Stimulated activated CD8-positive, alpha-beta memory T cell treated with anti-CD3 and anti-CD28 coated beads, Interleukin-15, amount 100 ng/mL, for 1 hour (primary cell): Measurements from ENCODE around the gene CD72.

Source experiments
- DNase-seq: peaks from one replicate; pipeline ENCODE4 v3.0.0-alpha.2; 2020; ENCODE audit warnings: low read depth

CD72 gene, protein sequence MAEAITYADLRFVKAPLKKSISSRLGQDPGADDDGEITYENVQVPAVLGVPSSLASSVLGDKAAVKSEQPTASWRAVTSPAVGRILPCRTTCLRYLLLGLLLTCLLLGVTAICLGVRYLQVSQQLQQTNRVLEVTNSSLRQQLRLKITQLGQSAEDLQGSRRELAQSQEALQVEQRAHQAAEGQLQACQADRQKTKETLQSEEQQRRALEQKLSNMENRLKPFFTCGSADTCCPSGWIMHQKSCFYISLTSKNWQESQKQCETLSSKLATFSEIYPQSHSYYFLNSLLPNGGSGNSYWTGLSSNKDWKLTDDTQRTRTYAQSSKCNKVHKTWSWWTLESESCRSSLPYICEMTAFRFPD

DNA sequence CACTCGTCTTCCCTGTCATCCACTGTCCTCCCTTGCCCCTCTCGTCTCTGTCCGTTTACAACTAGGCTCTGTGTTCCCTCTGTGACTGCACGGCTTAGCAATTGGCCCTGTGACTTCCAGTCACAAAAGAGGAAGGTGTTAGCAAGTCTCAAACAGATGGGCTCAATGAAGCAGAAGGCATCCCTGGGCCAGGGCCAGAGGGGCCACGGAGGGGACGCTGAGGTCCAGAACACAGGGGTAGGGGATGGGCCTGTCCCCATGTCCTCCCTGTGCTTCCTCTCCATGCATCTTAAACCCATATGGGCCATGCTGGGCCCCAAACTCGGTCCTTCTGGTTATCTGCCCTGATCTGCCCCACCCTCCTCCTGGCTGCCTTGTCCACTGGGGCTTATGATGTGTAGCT is at the start of gene CD72:
CD72 (minus strand) TSS at position 89 of the 403 bp plus-strand sequence. CDS start 110 bp downstream, outside the sequence.
- DNase-seq, result no peak

DNA sequence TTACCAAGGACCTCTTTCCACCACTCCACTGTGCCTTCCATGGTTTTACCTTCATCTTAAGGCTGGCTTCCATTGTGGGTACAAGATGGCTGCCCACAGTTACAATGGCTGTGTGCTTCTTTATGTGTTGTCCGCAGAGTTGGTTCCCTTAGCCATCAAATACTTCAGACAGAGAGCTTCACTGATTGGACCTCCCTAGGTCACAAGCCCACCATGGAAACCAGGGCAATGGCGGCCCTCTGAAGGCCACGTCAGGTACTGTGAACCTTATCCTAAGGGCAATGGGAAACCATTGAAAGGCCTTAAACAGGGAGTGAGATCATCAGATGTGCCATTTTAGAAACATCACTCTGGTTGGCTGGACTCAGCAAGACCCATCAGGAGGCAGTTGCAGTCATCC is 49.7 kb upstream of the CD72 start:
- DNase-seq, result no peak

DNA sequence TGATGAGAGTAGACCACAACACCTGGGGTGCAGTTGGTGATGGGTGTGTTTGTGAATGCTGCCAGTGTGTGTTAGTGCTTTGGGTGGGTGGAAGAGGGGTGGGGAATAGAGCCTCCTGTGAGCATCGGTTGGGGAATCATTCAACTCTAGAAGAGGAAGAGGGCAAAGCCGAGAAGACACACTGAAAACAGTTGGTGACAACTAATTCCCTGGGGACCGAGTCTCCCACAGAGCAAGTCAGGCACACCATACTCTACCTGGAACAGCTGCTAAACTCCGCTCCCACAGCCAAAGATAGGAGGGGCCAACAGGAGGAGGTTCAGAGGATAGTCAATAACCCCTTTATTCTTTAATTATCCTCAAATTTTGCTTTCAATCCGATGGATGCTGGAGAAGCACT is 48.3 kb upstream of the CD72 start:
- no peak for DNase-seq

DNA sequence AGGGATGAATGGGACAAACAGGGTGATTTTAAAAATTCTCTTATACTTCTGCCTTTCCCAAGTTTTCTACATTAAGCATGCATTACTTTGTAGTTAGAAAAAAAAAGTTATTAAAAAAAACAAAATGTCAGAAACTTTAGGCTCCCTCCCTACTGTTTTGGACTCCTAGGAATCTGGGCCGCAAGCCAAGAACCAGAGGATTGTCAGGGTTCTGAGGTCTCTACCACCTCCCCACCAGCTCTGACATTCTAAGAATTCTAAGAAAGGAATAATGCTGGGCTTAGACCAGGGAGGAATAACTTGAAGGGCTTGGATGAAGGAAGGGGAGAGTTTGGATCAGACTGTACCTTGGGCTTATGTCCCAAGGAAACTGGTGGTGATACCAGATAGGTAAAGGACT is 47.8 kb upstream of the CD72 start:
- no peak for DNase-seq

DNA sequence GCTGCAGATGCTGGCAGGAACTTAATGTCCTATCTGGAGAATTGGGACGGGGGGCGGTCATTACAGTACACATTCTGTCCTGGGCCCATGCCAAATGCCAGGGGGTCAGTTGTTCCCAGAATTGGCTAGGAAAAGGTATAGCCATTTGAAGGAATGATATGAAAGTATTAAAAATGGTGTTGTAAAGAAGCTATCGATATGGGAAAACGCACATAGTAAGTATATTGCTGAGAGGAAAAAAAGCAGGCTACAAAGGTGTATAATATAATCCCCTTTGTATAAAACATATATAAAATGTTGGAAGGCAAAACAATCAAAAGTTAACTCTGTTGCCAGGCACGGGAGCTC is 47.2 kb upstream of the CD72 start:
- no peak for DNase-seq

DNA sequence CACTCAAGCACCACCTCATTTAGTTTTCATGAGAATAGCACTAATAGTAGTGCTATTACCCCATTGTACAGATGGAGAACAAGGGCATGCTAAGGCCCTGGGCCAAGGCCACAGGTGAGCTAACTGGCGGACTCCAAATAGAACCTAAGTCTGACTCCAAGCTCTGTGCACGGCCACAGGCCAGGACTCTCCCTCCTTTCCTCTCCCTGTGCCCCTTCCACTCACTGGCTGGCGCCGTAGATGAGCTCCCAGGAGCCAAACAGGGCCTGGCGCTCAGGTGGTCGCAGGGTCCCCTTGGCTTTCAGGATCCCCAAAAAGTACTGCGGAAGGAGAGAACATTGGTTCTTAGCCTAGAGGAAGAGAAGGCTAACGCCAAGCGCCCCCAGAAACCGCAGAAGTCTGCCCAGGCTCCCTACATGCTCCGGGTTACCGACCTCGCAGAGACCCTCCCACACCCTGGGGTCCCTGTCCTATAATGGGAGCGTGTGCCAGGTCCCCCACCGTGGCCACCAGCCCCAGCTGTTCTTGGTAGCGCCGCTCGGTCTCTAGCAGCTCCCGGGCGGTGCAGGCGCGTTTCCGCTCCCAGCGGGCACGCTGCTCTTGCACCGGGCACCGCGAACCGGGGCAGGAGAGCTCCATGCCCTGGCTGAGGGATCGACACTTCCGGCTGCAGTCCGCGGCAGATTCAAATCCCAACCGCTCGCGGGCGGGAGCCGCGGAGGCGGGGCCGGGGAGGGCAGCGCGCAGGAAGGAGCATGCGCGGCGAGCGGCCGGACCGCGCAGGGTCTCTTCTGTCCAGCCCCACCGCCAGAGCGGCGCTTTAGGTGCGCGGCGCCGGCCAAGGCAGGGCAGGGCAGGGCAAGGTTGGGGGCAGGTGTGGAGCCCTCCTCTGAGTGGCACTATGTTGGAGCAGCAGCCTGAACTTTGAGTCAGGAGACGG is 46.6 kb upstream of the CD72 start, which contains the start of gene ARHGEF39:
ARHGEF39 (minus strand) TSS at position 665 of the 940 bp plus-strand sequence; CDS start at position 639, 26 bp downstream.
- DNase-seq, result no peak

DNA sequence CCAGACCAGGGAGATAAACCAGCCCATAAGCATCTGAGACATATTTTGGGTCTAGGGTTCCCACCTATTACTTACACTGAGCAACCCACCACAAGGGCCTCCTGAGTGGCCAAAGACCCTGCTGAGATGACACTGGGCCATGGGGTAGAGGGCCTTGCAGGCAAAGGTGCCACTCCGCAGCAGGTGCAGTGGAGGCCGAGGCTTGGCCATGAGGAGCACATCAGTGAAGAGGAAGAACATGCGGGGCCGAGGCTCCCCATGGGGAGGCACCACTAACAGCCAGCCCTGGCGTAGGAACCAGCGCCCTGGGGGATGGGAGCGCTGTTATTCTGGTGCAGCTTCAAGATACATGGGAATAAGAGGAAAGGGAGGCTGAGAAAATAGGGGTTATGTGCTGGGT is 44.2 kb upstream of the CD72 start:
- no peak for DNase-seq

DNA sequence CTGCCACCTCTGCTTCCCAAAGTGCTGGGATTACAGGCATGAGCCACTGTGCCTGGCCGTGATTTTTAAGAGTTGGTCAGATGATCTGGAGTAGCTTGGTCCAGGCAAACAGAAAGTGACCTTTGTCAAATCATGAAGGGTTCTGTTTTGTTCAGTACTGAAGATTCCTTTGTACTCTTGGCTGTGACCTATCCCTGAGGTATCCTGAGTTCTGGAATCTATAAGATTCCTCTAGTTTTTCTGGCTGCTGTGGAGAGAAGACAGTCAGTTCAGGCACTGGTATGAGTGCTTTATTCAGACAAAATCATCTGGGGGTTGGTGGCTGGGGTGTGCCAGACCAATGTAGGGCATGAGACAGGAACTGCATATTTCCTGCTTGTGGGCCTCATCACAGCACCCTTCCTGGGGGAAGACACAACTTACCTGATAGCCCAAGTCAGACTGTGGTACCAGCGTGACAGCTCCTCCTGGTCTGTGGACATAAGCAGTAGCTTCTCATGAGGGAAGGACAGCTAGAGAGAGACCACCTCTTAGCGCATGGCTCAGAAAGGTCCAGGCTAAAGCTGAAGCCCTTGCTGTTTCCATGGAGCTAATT is 43.6 kb upstream of the CD72 start:
- DNase-seq, result no peak

DNA sequence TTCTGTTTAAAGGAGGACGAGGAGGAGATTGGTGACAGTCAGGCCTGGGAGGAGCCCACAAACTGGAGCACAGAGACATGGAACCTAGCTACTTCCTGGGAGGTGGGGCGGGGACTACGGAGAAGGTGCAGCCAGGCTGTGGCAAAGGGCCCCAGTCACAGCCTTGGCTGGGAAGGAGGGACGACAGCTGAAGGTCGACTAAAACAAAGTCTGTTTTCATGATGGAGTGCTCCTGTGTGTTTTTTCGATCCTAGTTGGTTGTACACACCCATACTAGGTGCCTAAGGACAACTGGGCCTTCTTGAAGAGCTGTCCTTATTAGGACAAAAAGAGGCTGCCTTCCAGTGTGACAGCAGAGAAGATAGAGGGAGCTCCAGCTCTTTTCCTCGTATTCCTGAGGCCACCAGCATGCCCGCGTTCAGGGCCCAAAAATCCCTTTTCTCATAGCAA is 42.8 kb upstream of the CD72 start:
- no peak for DNase-seq

DNA sequence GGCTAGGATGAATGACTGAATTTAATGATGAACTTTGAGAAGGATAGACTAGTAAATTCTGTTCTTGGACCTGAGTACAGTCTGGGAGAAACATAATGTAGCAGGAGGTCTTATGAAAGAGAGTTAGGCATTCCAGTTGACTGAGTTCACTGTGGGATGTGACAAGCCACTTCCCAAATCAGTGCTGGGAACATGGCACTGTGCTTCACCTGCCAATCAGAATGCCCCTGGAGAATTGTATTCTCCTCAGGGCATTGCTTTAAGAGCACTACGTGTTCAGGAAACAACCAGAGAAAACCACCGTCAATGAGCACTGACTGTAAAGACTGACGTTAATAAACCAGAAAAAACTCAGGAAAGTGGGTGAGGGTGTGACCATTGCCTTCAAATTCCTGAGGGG is 41.1 kb upstream of the CD72 start:
- DNase-seq, result no peak

DNA sequence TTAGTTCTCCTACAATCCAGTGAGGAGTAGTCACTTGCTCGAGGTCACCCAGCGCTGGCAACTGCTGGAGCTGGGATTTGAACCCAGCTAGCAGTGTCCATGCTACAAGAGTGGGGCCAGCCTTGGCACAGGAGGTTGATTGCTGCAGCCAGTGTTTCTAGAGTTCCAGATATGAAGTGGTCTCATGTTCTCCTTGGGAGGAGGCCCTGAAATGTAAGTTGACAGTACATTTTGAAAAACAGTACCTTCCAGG is 40.7 kb upstream of the CD72 start:
- DNase-seq, result no peak

DNA sequence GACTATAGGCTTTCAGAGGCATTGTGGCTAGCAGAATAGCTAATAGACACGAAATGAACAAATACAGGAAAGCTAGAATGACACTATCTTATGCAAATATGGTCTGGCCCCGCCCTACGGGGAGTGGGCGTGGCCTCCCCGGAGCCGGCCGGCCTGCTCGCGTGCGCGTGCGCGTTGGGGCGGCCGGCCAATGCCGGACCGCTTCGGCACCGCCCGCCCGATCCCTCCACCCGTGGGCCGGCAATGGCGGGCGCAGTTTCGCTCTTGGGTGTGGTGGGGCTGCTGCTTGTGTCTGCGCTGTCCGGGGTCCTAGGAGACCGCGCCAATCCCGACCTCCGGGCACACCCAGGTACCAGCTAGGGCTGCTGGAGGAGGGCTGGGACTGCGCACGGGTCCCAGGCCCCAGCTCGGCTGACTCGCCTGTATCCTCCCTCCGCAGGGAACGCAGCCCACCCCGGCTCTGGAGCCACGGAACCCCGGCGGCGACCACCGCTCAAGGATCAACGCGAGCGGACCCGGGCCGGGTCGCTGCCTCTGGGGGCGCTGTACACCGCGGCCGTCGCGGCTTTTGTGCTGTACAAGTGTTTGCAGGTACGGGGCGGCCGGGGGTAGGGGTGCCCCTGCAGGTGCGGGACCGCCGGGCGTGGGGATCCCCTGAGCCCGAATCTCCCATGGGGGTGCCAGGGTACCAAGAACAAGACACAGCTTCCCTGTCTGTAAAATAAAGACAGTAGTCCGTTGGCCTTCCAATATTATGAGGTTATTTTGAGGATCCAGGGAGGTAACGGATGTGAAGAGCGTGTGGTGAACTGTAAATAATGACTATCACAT is 40.1 kb upstream of the CD72 start, which contains the start of gene CCDC107:
CCDC107 (plus strand) TSS at position 156 of the 831 bp plus-strand sequence; CDS start at position 244, 88 bp downstream.
- peak; percentile 62 for DNase-seq

DNA sequence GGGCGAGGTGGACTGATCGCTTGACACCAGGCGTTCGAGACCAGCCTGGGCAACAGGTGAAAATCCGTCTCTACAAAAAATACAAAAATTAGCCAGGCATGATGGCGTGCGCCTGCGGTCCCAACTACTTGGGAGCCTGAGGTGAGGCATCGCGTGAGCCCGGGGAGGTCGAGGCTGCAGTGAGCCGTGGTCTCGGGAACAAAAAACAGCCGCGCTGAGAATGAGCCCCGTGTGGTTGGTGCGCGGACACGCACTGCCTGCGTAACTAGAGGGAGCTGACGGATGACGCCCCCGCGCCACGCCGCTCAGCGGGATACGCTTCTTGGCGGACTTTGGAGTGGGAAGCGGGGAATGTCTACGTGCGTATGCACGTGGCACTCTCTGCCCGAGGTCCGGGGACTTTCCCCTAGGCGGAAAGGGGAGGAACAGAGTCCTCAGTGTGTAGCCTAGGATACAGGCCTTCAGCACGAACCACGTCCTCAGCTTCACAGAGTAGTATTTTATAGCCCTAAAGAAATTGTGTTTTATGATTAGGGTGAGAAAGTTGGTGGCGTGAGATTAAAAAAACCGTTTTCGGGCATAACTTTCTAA is 39.4 kb upstream of the CD72 start, which contains the start of gene RMRP:
RMRP (minus strand) TSS at position 474 of the 591 bp plus-strand sequence.
- peak; percentile 72 for DNase-seq

DNA sequence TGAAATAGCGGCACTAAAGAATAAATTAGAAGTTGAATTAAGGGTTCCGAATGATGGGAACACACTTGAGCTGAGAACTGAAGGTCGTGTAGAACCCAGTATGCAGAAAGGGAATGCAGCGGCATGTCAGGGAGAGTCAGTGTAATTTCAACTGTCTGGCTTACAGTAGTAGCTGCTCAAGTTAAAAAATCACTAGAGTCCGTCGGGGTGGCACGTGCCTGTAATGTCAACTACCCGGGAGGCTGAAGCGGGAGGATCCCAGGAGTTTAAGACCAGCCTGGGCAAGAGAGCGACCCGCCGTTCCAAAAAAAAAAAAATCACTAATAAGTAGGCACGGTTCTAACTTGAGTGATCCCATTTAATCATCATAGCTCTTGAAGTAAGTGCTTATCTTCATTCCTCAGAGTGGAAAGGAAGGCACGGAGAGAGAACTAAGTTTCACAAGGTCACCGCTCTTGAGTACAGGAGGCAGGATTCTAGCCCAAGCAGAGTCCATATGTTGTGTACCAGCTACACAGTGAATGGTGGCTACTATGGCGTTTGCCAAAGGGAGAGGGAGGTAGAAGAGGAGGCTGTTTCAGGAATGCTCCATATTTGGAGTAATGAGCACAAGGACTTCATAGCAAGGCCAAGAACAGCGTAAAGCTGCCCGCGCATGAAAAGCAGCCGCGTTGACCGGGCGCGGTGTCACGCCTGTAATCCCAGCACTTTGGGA is 38.8 kb upstream of the CD72 start:
- no peak for DNase-seq

DNA sequence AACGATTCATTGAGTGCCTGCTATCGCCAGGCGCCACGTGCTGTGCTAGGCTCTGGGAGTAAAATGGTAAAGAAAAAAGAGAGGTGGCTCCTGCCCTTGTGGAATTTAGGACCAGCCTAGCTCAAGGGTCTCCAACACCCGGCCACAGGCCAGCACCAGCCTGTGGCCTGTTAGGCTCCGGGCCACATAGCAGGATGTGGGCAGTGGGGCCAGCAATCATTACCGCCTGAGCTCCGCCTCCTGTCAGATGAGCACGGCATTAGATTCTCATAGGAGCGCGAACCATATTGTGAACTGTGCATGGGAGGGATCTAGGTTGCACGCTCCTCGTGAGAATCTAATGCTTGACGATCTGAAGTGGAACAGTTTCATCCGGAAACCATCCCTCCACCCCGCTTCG is 38.1 kb upstream of the CD72 start:
- DNase-seq, result no peak

DNA sequence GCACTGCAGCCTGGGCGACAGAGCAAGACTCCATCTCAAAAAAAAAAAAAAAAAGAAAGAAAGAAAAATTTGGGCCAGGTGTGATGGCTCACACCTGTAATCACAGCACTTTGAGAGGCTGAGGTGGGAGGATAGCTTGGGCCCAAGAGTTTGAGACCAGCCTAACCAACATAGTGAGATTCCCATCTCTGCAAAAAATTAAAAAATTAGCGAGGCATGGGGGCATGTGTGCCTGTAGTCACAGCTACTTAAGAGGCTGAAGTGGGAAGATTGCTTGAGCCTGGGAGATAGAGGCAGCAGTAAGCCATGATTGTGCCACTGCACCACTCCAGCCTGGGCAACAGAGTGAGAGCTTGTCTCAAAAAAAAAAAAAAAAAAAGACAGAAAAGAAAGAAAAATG is 35.4 kb upstream of the CD72 start:
- no peak for DNase-seq

DNA sequence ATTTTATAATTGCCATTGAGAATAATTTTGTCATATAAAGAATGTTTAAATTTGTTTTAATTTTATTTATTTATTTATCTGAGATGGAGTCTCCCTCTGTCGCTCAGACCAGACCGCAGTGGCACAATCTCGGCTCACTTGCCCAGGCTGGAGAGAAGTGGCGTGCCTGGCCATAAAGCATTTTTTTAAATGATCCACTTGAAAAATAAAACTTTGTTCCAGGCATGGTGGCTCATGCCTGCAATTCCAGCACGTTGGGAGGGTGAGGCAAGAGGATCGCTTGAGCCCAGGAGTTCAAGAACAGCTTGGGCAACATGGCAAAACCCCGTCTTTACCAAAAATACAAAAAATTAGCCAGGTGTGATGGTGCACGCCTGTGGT is 34.6 kb upstream of the CD72 start:
- no peak for DNase-seq

DNA sequence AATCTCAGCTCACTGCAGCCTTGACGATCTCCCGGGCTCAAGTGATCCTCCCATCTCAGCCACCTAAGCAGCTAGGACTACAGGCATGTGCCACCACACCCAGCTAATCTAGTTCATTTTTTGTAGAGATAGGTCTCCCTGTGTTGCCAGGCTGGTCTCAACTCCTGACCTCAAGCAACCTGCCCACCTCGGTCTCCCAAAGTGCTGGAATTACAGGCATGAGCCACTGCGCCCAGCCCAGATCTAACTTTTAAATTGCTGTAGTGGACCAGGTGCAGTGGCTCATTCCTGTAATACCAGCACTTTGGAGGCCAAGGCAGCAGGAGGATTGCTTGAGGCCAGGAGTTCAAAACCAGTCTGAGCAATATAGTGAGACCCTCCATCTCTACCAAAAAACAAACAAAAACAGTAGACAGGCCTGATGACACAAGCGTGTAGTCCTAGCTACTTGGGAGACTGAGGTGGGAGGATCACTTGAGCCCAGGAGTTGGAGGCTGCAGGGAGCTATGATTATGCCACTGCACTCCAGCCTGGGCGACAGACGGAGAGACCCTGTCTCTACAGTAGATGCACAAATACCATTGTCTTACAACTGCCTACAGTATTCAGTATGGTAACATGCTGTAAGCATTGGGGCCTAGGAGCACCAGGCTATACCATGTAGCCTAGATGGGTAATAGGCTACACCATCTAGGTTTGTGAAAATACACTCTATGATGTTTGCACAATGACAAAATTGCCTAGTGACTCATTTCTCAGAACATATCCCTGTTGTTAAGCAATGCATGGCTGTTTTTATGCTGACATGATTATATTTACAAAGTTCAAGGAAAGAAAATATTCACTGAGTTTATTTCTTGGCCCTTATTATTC is 34.0 kb upstream of the CD72 start:
- DNase-seq, result no peak

DNA sequence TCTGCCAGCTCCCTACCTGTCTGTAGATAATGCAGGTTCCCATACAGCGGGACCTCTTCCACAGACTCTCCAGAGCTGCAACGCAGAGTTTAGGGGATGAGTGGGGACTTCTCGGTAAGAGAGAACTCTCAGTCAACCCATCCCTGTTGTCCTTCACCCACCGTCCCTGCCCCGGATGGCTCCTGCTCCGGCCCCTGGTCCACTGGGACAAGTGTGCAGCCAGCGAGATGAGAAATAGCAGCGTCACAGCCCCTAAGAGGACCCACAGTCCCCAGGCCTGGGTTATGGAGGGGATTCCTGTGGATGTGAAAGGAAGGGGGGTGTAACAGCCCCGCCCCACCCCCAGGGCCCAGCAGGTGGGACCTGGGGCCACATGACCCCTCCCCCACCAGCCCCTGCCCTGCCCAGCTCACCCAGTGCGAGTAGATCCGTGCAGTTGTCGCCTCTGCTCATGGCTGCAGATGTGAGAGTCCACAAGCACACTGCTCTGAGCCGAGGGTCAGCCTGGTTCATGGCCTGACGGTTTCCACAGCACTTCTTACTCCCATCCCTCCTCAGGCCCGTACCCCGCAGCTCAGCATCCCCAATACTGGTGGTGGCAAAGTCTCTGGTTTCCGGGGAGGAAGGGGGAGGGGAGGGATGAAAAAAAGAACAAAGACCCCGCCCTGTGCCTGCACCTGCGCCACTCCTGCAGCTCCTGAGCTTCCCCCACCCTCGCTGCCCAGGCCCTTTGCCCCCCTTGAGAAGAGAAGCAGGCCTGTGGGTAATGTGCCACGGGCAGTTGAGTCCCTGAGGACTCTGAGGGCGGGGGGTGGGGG is 32.3 kb upstream of the CD72 start, which contains the start of gene SIT1:
SIT1 (minus strand) TSS at position 591 of the 818 bp plus-strand sequence; CDS start at position 513, 78 bp downstream.
- no peak for DNase-seq
